K562 (cell line): ENCODE results near the gene METRNL.

Source experiments
- ESRRB ChIP-seq: fragments of 250-450 bp; sonication (Bioruptor Pico); IDR thresholded peaks from 2 replicates; pipeline ENCODE4 v1.5.0; 2020; ENCODE audit warnings: mild to moderate bottlenecking, moderate library complexity, borderline replicate concordance
- GTF2E2 ChIP-seq: fragments of 200-800 bp; sonication (Bioruptor generic); IDR thresholded peaks from 2 replicates; pipeline ENCODE4 v1.6.1; 2016; ENCODE audit warnings: missing genetic modification characterization, missing compliant biosample characterization
- SIX5 ChIP-seq, 2 experiments: IDR thresholded peaks; 2 replicates each; pipeline ENCODE4 v1.6.1; 2011; ENCODE audit warnings: low read length in 2 of 2, borderline replicate concordance in 1 of 2, low read depth in 1 of 2, mild to moderate bottlenecking in 1 of 2, moderate library complexity in 1 of 2; ENCODE audit not compliant: insufficient read depth in 1 of 2
- ZNF311 ChIP-seq: fragments of 250-450 bp; sonication (Bioruptor Pico); IDR thresholded peaks from 2 replicates; pipeline ENCODE4 v1.4.0; 2020; ENCODE audit warnings: mild to moderate bottlenecking, moderate library complexity

- TF ChIP-seq GTF2E2 (tag), result no peak
- TF ChIP-seq SIX5 (IDR thresholded peaks at IDR 0.05; ENCODE audit: borderline replicate concordance in 1 of 2, insufficient read depth in 1 of 2, low read depth in 1 of 2, low read length in 2 of 2), result no peak
- no peak for TF ChIP-seq ZNF311 (CRISPR knock-in tag)
- no peak for TF ChIP-seq ESRRB
Measured at GRCh38 chr17:83037874-83038165, 41.6 kb upstream of the METRNL start.
